ENCODE measurements around the gene NKRF. TPM values are rescaled to one million over a fixed set of nuclear protein-coding genes. Genes with fewer than 3 reads are reported as not detected.

Gene NKRF
- total RNA-seq, 1 donor: 6.2 TPM

DNA sequence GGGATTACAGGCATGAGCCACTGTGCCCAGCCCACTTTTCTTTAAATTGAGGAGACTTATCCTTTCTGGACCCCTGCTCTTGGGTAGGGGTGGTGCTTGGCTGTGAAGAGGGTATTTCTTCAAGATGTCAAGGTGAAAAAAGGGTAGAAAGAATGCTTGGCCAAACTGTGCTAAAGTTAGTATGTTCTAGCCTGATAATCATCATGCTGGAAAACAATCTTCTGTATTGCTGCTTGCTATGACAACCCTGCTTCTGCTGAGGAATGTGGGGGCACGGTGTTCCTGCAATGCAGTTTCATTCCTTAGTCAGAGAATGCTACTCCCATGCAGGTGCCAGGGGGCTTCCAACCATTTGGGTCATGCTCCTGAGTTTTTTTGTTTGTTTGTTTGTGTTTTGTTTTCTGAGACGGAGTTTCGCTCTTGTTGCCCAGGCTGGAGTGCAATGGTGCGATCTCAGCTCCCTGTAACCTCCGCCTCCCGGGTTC, 35.8 kb downstream of the NKRF start:
- no peak for DNase-seq (ENCODE audit: low read depth)
- TF ChIP-seq CTCF (IDR thresholded peaks at IDR 0.05; ENCODE audit: insufficient read depth, low read length): no peak
- no peak overlapping the region for H3K4me3 ChIP-seq (ENCODE audit: low read depth, low read length)

GRCh38 chrX:119565107-119565663, 41.0 kb downstream of the NKRF start, which contains the start of gene STEEP1:
TSS of gene STEEP1 (minus strand) at chrX:119565409. CDS start at chrX:119565355, 54 bp downstream.
- TF ChIP-seq CTCF (IDR thresholded peaks at IDR 0.05; ENCODE audit: insufficient read depth, low read length): no peak
- DNase-seq (ENCODE audit: low read depth): peak; percentile 93
- H3K4me3 ChIP-seq (ENCODE audit: low read depth, low read length): peak within 1 kb of the TSS; percentile 75

DNA sequence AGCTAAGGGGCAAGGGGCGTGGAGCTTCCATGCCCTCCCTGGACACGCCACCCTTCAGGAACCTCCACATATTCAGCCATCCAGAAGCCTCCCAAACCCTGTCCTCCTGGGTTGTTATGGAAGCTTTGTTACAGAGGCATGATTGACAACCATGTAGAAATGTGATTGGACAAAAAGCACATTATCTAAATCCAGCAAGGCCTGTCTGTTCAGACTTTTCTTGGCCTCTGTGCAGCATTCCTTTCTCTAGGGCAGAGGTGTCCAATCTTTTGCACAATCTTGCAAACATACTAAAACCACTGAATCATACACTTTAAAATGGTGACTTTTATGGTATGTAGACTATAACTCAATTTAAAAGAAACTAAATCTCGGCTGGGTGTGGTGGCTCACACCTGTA, 53.7 kb downstream of the NKRF start:
- no peak for TF ChIP-seq CTCF (IDR thresholded peaks at IDR 0.05; ENCODE audit: insufficient read depth, low read length)
- H3K4me3 ChIP-seq (ENCODE audit: low read depth, low read length): no peak overlapping the region
- peak; percentile 57 for DNase-seq (ENCODE audit: low read depth)

GRCh38 chrX:119549327-119550016, 56.8 kb downstream of the NKRF start:
- DNase-seq (ENCODE audit: low read depth): no peak
- H3K4me3 ChIP-seq (ENCODE audit: low read depth, low read length): no peak overlapping the region
- TF ChIP-seq CTCF (IDR thresholded peaks at IDR 0.05; ENCODE audit: insufficient read depth, low read length): no peak

DNA sequence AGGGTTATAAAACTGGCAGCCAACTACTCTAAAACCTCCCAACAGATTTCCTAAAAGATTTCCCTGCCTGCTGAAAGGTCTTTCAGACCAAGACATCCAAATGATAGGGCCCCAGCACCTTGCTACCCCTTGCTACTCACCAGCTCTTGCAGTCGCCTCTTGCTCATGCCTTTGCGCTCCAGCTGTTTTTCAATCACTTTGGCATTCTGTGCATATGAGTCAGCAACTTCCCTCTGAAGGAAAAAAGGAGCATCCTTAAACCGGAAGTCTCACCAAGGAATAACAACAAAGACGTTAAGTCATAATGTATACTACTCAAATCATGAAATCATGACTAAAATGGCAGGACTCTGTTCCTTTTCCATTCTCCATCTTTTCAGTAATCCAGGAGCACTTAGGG, 65.0 kb downstream of the NKRF start:
- peak; percentile 42 for DNase-seq (ENCODE audit: low read depth)
- H3K4me3 ChIP-seq (ENCODE audit: low read depth, low read length): no peak overlapping the region
- no peak for TF ChIP-seq CTCF (IDR thresholded peaks at IDR 0.05; ENCODE audit: insufficient read depth, low read length)

GRCh38 chrX:119539872-119540271, 66.4 kb downstream of the NKRF start:
- no peak for TF ChIP-seq CTCF (IDR thresholded peaks at IDR 0.05; ENCODE audit: insufficient read depth, low read length)
- no peak for DNase-seq (ENCODE audit: low read depth)
- no peak overlapping the region for H3K4me3 ChIP-seq (ENCODE audit: low read depth, low read length)

Small RNA genes lying within 50 kb of the gene (small RNA-seq; reads per million reads assigned to genes)
- gene MIR766: not detected

Other genes starting within 250 kb of the NKRF start
- 9.3 and 22.9 TPM in 2 replicates for gene SLC25A43, start 207.1 kb downstream of the NKRF start, total RNA-seq (ENCODE audit: low replicate concordance)
- gene SLC25A5, start 138.0 kb downstream of the NKRF start, total RNA-seq (ENCODE audit: low replicate concordance): 46.6 and 188 TPM in 2 replicates
- 19.3 and 24.0 TPM in 2 replicates for gene STEEP1, start 41.0 kb downstream of the NKRF start, total RNA-seq (ENCODE audit: low replicate concordance)
- gene UBE2A, start 31.9 kb downstream of the NKRF start, total RNA-seq (ENCODE audit: low replicate concordance): 25.3 and 50.5 TPM in 2 replicates
- gene SEPTIN6, start 86.7 kb upstream of the NKRF start, total RNA-seq (ENCODE audit: low replicate concordance): 7.0 and 7.4 TPM in 2 replicates
- gene SOWAHD, start 152.2 kb upstream of the NKRF start, total RNA-seq (ENCODE audit: low replicate concordance): not detected in 2 replicates
- gene RPL39, start 185.2 kb upstream of the NKRF start, total RNA-seq (ENCODE audit: low replicate concordance): 485 and 2,998 TPM in 2 replicates
- 2.1 and 7.5 TPM in 2 replicates for gene UPF3B, start 246.5 kb upstream of the NKRF start, total RNA-seq (ENCODE audit: low replicate concordance)